GM19372 (cell line): Measurements from ENCODE around the gene PLEKHM3.

Experiments
- ATAC-seq: cut with Tn5 transposase; IDR thresholded peaks from one replicate; pipeline ENCODE4 v1.9.1; 2021; ENCODE audit warnings: mild to moderate bottlenecking, low read depth, moderate library complexity; ENCODE audit not compliant: unreplicated experiment

Gene PLEKHM3

DNA sequence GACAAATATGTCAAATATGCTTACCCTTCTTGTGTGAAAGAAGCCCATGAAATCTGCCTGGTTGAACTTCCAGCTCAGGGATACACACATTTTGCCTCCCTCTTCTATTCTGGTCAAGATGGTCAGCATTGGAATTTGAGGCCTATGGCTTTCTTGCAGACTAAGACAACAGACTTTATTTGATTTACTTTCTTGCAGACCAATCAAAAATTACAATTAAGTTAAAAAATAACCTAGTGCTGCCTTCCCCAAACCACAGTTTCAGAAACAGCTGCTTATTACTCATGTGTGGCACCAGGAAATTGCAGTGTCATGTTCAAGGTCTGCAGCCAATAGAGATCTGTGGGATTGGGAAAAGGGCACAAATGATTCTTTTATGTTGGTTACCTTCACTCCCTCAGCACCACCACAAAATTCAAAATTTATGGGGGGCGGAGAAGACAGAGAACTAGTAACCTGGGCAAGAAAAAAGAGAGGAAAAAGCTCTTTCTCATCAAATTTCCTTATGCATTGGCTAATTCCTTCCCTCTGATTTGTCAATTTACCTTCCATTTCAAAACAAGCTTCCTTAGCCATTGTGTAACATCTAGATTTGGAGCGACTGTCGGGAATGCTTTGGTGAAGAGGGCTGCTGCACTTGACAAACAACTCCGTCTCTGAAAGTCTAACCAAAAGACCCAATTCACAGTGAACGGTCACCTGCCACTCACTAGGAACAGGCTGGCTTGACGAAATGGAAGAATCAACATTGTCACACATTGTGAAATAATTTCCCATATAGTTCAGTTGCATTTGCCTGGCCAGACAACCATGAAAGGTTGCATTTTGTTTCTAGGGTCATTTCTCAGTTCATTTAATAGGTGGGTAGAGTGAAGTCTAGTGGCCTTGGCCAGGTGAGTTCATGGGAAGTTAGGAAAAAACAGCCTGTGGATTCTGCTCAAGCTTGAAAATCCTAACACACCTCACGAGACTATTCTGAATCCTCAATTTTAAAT, 155.2 kb downstream of the PLEKHM3 start:
- ATAC-seq: no peak

DNA sequence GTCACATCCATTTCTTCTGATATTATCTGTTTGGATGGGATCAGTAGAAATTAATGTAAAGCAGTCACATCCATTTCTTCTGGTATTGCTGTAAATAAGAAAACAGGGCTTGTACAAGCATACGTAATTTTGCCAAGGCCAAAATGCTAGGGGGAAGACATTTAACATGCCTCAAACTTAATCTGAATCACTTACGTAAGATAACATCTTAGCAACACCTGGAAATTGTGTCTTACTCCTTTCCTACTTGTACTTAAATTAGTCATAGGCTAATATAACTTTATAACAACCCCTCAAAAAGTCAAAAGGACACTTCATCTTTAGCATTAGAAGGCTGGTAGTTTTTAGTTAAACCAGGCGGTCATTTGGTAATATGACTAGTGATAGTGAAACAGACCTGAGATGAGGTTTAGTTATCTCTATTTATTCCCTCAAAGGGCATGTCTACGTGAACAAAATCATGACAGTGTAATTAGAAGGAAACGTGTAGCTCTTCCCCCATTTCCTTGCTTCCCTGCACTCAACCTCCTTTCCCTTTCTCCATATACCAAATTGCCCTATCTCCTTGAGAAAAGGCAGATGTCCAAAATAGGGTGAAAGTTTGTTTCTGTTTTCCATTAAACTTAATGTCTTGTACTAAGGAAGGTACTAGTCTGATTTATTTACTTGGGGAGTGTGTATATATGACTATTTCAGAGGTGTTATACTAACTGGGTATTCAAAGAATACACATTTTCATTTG, 156.3 kb downstream of the PLEKHM3 start:
- no peak for ATAC-seq

DNA sequence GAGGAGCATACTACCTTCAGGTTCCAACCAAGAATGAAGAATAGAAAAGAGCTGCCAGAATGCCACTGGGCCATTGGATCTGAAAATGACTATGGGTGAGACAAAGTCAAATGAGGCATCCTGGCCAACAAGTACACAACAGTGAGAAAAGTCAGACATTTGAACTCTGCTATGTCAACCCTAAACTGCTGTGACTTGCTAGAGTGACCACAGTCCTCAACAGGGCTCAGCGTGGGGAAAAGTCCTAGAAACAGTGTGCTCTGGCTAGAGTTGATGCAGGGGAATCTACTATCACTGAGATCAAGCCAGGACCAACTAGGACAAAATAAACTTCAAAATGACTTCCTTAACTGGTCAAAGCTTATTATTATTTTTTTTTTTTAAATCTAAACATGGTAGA, 157.4 kb downstream of the PLEKHM3 start:
- ATAC-seq: no peak

DNA sequence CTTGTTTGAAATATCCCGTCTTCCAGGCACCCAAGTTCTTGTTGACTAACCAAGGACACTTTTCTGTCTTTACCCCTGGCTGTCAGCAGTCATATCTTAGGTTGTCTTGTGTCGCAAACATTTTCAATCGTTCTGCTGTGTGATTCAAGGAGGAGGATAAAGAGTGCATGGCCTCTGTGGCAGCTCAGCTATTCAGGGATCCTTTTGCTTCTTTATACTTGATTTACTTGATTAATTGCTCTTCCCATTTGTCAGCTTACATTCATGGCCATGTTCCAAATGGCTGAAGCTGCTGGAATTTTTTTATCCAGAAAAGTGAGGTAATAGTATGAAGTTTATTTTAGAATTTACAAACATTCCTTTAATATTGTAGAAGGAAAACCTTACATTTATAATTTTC, 158.3 kb downstream of the PLEKHM3 start:
- ATAC-seq: no peak

DNA sequence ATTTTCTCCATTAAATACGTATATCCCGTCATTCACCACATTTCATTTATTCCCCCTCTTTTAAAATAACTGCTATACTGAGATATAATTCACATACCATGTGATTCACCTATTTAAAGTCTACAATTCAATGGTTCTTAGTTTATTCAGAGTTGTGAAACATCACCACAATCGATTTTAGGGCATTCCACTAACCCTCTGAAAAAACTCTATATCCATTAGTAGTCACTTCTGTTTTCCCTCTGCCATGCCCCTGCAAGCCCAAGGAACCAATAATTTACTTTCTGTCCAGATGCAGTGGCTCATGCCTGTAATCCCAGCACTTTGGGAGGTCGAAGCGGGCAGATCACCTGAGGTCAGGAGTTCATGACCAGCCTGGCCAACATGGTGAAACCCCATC, 160.1 kb downstream of the PLEKHM3 start:
- no peak for ATAC-seq

DNA sequence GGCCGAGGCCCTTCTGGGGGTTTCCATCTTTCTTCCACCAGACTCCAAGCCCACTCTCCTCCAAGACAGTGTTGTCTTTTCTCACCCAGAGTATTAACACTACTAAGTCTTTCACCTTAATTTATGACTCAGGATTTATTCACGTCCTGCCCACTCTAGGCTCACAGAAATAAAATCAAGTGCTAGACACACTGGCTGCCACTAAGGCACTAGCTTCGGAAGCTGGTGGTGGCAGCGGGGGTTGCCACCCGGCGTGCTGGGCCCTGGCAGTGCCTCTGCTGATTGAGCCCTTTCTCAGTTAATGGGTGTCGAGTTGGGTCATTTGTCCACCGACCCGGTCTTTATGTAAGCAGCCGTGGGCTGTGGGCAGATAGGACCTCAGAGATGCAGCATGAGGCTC, 162.0 kb downstream of the PLEKHM3 start:
- no peak for ATAC-seq

DNA sequence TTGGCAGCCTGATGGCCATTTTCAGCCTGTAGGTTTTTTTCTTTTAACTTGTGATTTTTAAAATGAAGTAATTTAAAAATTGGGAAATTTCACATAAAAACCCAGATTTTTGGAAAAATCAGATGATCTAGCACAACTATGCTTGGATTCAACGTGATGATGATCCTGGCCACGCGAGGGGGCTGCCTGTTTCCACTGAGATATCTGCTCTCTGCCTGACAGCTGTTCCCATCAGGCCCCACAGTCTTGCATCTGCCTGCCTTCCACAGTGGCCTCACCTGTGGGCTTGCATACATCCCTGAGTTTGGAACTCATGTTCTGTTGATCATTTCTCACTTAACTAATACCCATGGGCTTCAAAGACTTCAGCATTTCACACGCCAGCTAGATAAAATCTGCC, 163.5 kb downstream of the PLEKHM3 start:
- ATAC-seq: no peak

DNA sequence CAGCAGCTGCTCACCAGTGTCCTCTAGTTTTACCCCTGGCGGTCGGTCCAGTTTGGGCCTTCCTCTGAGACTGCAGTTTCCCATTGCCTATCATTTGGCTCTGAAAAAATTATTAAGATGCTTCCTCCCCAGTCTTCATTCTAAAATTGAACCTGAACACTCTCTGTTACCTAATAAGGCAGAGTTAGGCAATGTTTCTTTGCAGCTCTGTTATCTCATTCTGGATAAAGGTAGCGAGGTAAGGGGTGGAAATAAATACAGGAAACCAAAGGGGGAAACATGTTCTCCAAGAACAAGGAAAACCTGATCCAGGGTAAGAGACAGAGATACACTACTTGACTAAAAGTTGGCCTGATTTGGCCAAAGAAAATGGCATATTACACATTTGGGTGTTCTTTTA, 164.6 kb downstream of the PLEKHM3 start:
- ATAC-seq: no peak

DNA sequence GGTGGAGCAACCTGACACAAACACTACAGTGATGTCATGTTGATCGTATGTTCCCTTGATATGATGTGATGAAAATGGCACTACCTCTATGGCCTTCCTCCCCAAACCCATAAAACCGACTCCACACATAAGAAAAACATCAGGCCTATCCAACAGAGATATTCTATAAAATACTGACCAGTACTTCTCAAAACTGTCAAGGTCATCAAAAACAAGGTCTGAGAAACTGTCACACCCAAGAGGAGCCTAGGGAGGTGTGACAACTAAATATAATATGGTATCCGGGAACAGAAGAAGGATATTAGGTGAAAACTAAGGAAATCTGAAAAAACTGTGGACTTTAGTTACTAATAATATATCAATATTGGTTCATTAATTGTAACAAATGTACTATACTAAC, 169.7 kb downstream of the PLEKHM3 start:
- no peak for ATAC-seq

DNA sequence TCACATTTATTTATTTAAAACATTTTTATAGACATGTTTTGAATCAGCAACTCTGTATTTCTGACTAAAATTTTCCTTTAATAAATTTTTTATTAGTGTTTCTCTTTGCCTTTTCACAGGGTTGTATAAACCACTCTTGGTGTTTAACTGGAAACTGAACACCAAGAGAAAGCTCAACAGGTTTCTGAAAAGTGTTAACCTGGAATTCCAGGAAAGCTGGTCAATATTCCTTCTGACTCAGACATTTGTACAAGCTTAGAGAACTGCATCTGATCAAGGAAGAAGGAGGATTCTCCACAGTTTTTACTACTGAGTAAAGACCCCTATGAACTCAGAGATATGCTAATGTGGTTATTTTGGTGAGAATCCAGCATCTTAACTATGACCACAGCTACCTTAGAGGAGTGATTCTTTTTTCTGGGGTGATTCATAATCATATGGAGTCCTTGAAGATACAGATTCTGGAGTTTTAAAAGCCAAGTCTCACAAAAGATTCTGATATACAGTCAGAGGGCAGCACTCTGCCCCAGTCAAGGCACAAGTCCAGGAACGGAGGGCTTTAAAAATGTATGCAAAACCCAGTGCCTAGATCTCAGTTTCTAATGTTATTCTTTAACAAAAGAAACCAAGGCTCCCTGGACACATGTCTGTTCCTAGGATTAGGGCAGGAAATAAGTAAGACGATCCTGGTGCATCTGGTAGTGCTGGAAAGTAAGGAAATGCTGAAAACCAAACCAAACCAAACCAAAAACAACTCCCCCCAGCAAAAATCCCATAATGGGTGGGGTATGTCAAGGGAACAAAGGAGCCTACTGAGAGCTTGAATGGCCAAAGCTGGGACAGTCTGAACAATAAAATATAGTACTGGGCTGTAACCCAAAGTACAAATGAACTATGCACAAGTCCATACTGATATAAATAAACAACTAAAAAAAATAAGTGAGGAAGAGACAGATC, 170.6 kb downstream of the PLEKHM3 start:
- no peak for ATAC-seq

DNA sequence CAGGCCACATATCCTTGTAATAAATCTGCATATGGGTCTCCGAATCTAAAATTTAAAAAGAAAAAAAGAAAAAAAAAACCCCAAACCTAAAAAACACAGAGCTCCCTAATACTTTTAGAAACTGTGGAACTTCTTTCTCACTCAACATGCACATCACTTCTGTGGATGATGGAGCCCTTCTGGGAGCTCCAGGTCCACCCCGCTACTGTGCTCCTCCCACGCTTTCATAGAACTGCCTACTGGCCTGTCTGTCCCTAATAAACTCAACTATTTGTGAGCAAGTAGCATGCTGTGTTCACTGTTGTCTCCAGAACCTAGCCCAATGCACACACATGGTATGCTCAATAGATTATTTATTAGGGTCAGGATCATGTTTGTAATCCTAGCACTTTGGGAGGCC, 172.5 kb downstream of the PLEKHM3 start:
- ATAC-seq: no peak

DNA sequence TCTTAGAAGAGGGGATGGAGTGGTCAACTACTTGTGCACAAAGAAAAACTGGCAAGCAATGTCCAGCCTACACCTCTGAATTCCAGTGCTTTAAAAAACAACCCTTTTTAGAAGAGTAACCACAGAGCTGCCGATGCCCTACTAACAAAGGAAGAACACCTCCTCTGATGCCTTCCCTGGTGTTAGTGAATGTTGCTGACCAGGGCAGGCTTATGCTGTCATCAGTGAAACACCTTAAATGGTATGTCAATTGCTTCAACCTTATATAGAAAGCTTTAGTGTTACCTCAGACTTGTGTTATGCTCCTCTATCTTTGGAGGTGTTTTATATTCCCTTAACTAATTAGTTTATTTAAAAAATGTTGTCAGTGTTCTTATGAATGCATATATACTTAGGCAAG, 175.9 kb downstream of the PLEKHM3 start:
- no peak for ATAC-seq

DNA sequence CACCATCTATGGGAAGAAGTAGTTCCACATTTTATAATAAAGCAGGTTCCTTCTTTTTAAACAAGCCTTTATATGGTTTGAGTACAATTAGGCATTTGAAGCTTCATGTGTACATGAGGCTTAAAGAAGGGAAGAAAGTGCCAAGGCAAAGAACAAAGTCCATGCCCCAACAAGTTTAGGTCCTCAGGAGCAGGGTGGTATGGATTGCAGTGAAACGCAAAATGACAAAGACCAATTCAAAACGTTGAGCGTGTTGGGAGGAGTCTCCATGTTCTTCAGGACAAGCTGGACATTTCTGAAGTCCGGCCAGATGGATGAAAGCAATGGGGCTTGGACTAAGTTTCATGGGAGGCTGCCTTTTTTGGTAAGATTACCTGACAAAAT, 176.8 kb downstream of the PLEKHM3 start:
- no peak for ATAC-seq

DNA sequence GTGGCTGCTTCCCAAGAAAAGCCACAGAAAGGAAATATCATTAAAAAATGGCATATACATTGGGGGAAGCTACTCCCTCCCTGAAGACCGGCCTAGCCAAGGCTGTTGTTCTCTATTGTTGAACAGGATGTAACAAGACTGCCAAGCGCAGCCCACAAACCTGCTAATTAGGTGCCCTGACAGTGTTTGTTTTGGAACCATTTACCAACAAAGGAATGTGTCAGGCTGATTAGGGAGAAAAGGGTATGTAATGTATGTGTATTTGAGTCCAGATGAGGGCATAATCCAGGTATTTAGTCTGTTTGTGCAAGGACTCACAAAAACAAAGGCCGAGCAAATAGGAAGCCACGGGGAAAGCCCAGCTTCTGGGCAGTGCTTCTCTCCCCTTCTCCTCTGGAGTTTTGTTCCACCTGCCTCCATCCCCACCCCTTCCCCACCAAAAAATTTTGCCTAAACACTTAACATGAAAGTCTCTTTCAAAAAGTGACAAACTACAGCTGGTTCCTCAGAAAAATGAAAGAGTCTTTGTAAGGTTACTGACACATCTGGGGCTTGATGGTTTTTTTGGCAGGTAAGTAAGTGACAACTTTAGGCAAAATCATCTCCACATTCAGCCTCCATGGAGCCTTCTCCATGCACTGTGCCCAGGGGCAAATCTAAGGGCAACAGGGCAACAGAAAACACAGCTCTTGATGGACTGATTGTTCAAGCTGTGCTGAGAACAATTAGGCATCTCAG, 177.4 kb downstream of the PLEKHM3 start:
- no peak for ATAC-seq

DNA sequence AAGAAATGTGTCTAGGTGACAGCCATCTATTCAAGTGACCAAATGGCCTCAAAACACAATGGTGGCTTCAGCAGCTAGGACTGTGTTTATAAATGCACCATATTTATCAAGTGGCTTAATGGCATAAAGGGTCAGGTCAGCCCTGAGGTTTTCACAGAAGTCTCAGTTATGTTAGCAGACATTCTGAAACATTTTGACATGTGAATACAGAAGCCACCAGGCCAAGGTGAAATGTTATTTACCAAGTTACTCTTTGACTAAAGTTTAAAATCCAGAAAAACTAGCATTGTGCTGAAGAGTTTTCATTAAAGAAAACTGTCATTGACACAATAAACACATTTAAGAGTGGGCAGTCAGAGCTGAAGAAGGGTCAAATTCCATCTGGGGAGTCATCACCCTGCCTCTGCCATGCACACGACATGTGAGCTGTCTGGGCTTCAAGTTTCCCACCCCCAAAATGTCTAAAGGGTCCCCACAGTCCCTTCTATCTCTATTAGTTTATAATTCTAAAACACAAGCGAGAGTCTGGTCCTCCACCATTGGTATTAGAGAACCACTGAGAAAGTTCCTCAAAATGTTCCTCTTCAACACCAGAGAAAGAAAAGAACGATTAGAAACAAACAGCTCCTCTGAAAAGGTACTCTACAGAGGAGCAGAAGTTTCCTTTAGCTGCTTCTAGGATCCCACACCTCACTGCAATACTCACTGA, 178.1 kb downstream of the PLEKHM3 start:
- ATAC-seq: no peak

DNA sequence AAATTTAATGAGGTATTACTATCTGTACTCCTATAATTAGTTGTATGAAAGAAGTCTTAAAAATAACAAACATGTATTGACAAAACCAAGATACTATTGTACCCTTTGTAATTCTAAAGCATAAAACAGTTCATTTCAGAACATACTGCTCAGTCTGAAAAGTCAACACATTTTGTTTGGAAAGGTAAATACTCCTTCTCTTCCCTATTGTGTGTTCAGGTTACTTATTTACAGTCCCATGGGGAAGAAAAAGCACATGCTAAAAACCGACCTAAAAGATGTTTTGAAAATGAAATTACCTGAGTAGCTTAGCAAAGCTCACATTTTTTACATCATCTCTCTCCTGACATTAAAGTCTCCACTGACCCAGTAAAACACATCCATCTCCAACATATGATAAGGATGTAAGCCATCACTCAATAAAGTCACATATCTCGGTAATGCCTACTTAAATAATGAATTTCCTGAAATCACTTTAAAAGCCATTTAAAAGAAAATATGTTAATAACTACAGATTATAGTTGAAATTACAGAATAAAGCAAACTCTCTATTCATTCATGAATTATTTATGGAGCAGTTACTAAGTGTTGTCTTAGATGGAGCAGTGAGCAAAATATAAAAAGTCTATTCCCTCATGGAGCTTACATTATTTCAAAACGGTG, 180.0 kb downstream of the PLEKHM3 start:
- no peak for ATAC-seq

DNA sequence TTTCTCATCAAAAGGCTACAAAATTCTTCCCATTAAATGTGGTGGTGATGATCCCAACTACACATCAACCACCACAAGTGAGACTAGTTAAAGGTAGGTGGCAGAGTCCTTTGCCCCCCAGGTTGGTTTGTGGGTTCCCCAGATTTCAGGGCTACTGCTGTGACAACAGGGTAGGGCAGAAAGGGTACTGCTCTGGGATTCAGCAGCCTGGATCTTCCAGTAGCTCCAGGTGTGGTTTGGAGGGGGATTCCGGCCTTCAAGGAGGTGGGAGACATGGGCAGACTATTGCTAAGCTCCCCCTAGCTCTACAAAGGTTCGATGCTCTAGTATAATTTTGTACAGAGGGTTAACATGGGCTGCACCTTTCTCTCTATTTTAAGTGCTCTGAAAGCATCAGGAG, 180.7 kb downstream of the PLEKHM3 start:
- ATAC-seq: no peak

DNA sequence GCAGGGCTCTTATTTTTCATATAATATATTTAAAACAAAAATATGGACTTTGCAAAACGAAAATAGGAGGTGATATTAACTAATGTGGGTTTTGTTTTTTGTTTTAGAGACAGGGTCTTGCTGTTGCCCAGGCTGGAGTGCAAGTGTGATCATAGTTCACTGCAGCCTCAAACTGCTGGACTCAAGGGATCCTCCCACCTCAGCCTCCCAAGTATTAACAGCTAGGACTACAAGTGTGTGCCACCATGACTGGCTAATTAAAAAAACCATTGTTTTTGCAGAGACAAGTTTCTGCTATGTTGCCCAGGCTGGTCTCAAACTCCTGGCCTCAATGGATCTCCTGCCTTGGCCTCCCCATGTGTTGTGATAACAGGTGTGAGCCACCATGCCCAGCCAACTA, 185.2 kb downstream of the PLEKHM3 start:
- ATAC-seq: no peak

DNA sequence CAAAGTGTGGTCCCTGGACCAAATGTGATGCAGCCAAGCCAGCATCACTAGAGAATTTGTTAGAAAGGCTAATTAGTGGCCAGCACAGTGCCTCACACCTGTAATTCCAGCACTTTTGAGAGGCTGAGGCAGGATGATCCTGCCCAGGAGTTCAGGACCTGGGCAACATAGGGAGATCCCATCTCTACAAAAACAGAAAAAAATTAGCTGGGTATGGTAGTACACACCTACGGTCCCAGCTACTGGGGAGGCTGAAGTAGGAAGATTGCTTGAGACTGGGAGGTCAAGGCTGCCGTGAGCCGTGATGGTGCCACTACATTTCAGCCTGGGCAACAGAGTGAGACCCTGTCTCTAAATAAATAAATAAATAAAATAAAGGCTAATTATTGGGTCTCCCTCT, 185.8 kb downstream of the PLEKHM3 start:
- no peak for ATAC-seq
